ENCODE measurements around the gene ZNF541.

GRCh38 chr19:47573071-47574026, at the start of gene ZNF541:
- TF ChIP-seq GATA2 (IDR thresholded peaks at IDR 0.05; ENCODE audit: low read depth, low read length) (no peak), GATA3 (IDR thresholded peaks at IDR 0.05; ENCODE audit: low read depth, low read length) (no peak)

Measured in SH-SY5Y (cell line).